Measurements from ENCODE around the gene GPHA2. TPM values are rescaled to one million over a fixed set of nuclear protein-coding genes. Genes with fewer than 3 reads are reported as not detected.

GPHA2 gene
- total RNA-seq, 1 donor from 2014 or later: 0.33 TPM

DNA sequence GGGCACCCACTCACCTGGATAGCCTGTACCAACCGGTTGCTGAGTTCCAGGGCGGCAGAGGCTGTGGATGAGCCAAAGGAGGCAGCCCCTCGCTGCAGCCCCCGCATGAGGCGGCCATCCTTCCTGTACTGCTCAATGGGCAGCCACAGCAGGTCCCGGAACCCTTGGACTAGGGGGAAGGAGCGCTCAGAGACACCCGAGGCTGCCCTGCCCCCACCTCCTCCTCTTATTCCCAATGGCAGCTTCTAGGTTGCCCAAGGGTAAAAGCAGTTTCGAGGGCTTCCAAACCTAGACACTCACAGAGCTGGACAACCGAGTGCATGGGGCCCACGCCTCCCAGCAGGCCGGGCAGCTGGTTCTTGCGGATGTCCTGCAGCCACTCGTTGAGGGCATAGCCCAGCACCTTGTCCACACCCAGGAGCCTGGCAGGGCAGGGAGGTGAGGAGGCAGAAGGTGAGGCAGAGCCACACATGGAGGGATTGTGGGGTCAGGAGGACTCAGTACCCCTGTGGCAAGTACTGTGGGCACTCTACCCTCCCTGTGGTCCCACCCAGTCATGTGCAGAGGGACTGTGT lies 39.2 kb downstream of the GPHA2 start:
- Mint-ChIP-seq H3K27ac (no peak overlapping the region), H3K9me3 (no peaks in the 10 kb centered on the region), H3K36me3 (ENCODE audit: low read depth) (peaks cover 47% of the 10 kb centered on the region), H3K4me3 (no peak overlapping the region), H3K27me3 (no peaks in the 10 kb centered on the region), H3K4me1 (peaks cover 30% of the 10 kb centered on the region)
- intact Hi-C loops (cut with micrococcal nuclease): no loop called here
- ChIA-PET CTCF (interaction anchor here (1.0 to 13.0 kb wide), 2 partner anchors 43 to 51 kb away, joined by 3 to 310 read pairs; partner anchors contain the start of gene CDC42BPG), POLR2A (interaction anchor here (0.6 to 27.8 kb wide), 3 partner anchors 9 to 824 kb away, joined by 3 to 1194 read pairs (median 4); partner anchors contain the start of genes CDC42BPG and RNASEH2C)
- no peak for ATAC-seq (ENCODE audit: low read depth)
- DNase-seq: no peak
- TF ChIP-seq, protein P1, sequence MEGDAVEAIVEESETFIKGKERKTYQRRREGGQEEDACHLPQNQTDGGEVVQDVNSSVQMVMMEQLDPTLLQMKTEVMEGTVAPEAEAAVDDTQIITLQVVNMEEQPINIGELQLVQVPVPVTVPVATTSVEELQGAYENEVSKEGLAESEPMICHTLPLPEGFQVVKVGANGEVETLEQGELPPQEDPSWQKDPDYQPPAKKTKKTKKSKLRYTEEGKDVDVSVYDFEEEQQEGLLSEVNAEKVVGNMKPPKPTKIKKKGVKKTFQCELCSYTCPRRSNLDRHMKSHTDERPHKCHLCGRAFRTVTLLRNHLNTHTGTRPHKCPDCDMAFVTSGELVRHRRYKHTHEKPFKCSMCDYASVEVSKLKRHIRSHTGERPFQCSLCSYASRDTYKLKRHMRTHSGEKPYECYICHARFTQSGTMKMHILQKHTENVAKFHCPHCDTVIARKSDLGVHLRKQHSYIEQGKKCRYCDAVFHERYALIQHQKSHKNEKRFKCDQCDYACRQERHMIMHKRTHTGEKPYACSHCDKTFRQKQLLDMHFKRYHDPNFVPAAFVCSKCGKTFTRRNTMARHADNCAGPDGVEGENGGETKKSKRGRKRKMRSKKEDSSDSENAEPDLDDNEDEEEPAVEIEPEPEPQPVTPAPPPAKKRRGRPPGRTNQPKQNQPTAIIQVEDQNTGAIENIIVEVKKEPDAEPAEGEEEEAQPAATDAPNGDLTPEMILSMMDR (IDR thresholded peaks at IDR 0.05): no peak

DNA sequence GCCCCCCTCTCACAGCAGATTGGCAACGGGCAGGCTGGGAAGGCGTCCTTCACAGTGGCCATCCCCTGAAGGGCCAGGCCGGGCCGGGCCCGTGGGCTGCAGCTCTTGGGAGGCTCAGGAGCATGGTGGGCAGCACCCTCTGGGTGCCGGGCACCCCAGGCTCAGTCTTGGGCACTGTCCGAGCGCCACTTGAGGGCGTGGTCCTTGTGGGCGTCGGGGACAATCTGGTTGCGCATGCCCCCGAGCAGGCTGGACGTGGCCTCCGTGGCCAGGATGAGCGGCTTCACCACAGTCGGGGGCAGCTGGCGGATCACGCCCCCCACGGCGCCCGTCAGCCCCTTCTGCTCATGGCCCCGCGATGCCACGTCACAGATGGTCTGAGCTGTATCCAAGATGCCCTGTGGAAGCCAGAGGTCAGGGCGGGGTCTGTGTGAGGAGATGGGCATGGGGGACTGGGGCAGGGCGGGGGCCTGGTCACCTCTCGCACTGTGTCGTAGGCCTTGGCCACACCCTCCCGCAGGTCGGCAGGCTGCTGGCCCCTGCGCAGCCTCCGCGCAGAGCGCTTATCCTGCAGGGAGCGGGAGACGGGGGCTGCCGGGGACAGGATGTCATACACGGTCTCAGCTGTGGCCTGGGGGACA lies 40.8 kb downstream of the GPHA2 start:
- intact Hi-C loops (cut with micrococcal nuclease): loop anchor here (1.0 to 2.0 kb wide), 4 partner anchors 48 to 152 kb away; partner anchors contain the start of gene MAP4K2
- H3K27ac Mint-ChIP-seq: no peak overlapping the region
- peaks cover 36% of the 10 kb centered on the region for H3K36me3 Mint-ChIP-seq (ENCODE audit: low read depth)
- CTCF ChIA-PET: interaction anchor here (1.0 to 13.0 kb wide), 9 partner anchors 10 to 109 kb away, joined by 3 to 310 read pairs (median 4); partner anchors contain the start of genes CDC42BPG and EHD1
- no peak for DNase-seq
- POLR2A ChIA-PET: interaction anchor here (0.6 to 27.8 kb wide), 3 partner anchors 18 to 86 kb away, joined by 7 to 1194 read pairs (median 11); partner anchors contain the start of gene CDC42BPG
- TF ChIP-seq, protein P1 (IDR thresholded peaks at IDR 0.05): no peak
- no peaks in the 10 kb centered on the region for H3K27me3 Mint-ChIP-seq
- no peak for ATAC-seq (ENCODE audit: low read depth)
- no peak overlapping the region for H3K4me3 Mint-ChIP-seq
- H3K9me3 Mint-ChIP-seq: no peaks in the 10 kb centered on the region
- H3K4me1 Mint-ChIP-seq: peaks cover 26% of the 10 kb centered on the region

DNA sequence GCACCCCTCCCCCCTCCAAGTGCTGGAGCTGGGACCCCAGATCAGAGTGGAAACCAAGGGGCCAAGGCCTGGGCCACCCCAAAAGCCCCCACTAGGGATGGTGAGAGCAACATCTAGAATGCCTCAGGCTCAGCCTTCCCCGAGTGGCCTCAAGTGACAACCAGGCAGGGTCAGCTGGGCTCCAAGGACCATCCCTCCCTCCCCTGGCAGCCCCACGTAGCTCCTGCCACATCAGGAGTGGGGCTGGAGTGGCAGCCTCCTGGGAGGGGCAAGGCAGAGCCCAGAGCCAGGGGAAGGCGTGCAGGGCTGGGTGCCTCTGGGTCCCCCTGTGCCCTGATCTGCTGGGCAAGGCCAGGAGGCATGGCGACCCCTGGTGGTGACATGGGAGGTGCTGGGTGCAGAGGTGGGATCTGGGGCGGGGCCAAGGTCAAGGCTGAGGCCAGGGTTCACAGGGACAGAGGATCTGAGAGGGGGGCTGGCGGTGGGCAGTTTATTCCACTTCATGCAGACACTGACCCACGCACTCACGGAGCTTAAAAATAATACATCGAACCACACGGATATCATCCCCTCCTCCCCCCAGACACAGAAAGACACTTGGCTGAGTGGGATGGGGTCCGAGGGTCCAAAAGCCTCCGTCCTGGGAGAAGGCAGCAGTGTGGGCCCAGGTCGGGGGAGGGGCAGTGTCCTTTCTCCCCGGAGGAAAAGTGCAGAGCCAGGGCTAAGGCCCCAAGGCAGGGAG lies 41.5 kb downstream of the GPHA2 start:
- TF ChIP-seq, protein P1 (IDR thresholded peaks at IDR 0.05): peak; percentile 67
- intact Hi-C loops (cut with micrococcal nuclease): loop anchor here (1.0 to 2.0 kb wide), 4 partner anchors 47 to 151 kb away; partner anchors contain the start of gene MAP4K2
- Mint-ChIP-seq H3K27me3 (no peaks in the 10 kb centered on the region), H3K27ac (no peak overlapping the region), H3K4me3 (no peak overlapping the region), H3K36me3 (ENCODE audit: low read depth) (peaks cover 29% of the 10 kb centered on the region), H3K4me1 (peaks cover 26% of the 10 kb centered on the region), H3K9me3 (no peaks in the 10 kb centered on the region)
- ATAC-seq (ENCODE audit: low read depth) (peak; percentile 99), DNase-seq (peak; percentile 93)
- ChIA-PET POLR2A (interaction anchor here (1.7 to 27.8 kb wide), 2 partner anchors 18 to 37 kb away, joined by 11 to 1194 read pairs; partner anchors contain the start of gene CDC42BPG), CTCF (interaction anchor here (0.8 to 13.0 kb wide), 13 partner anchors 9 to 109 kb away, joined by 3 to 310 read pairs (median 3); partner anchors contain the start of genes CDC42BPG and EHD1)

DNA sequence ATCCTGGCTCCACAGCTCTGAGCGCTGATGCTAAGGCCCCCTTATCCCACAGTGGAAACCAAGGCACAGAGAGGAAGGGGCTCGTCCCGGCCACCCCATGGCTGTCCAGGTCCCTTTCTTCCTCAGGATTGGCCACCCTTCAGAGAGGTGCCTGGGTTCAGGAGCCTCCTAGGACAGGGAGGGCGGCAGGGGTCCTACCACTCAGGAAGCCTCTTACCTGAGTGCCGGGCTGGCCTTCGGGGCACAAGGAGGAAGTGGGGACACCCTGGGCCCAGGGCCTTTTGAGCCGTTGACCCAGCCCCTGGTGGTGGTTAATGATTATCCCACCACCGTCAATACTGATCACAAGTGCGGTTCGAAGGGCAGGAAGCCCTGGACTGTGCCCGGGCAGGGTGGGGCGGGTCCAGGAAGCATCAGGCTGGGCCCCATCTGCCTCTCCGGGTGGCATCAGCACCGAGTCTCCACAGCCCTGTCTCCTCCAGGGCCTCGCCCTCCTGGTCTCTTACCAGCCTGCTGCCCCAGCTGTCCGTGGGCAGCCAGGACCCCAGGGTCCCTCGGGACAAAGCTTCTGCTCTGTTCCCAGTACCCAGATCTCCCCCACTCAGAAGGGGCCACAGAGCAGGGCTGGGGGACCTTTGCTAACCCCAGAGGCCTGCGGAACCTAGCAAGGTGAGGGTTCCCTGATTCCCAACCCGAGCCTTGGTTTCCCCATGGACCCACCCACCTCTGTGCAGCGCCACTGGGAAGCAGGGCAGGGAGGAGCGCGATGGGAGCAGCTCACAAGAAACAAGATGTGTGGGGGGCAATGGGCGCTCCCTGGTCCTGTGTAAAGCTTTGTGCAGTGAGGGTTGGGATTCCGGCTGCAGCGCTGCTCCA lies 42.3 kb downstream of the GPHA2 start:
- ATAC-seq (ENCODE audit: low read depth): no peak
- peaks cover 25% of the 10 kb centered on the region for H3K36me3 Mint-ChIP-seq (ENCODE audit: low read depth)
- H3K4me3 Mint-ChIP-seq: no peak overlapping the region
- no peaks in the 10 kb centered on the region for H3K9me3 Mint-ChIP-seq
- ChIA-PET CTCF (interaction anchor here (0.8 to 13.0 kb wide), 11 partner anchors 16 to 108 kb away, joined by 3 to 310 read pairs (median 4); partner anchors contain the start of genes CDC42BPG and EHD1), POLR2A (interaction anchor here (1.0 to 27.8 kb wide), 3 partner anchors 15 to 36 kb away, joined by 5 to 1194 read pairs (median 11); partner anchors contain the start of genes CDC42BPG and EHD1)
- intact Hi-C loops (cut with micrococcal nuclease): loop anchor here (1.0 to 2.0 kb wide), 4 partner anchors 46 to 150 kb away; partner anchors contain the start of gene MAP4K2
- DNase-seq: no peak
- TF ChIP-seq, protein P1 (IDR thresholded peaks at IDR 0.05): no peak
- no peak overlapping the region for H3K27ac Mint-ChIP-seq
- H3K4me1 Mint-ChIP-seq: peaks cover 32% of the 10 kb centered on the region
- H3K27me3 Mint-ChIP-seq: no peaks in the 10 kb centered on the region
